ENCODE results near the gene ARHGEF12.

- no peak for TF ChIP-seq CTCF (IDR thresholded peaks at IDR 0.05; ENCODE audit: low read depth, low read length)
- no peak for TF ChIP-seq EZH2phosphoT487 (IDR thresholded peaks at IDR 0.05; ENCODE audit: low read depth)
Measured at GRCh38 chr11:120317689-120318480, 18.3 kb upstream of the ARHGEF12 start.

All from OCI-LY3 (cell line).